AG08395 (cell line): Measurements from ENCODE around the gene ANKRD13D.

ENCODE experiments used
- DNase-seq: peaks from one replicate; pipeline ENCODE4 v3.0.0; 2012; ENCODE audit warnings: mixed read lengths, low spot score

The ANKRD13D gene

GRCh38 chr11:67289226-67289650, at the start of gene ANKRD13D:
Gene ANKRD13D, plus strand, starts transcription at chr11:67289303. Its CDS starts 158 bp downstream, at chr11:67289461.
- peak; percentile 91 for DNase-seq

- DNase-seq = peak; percentile 97
Observed at GRCh38 chr11:67239783-67240575, 49.1 kb upstream of the ANKRD13D start.

- peak; percentile 62 for DNase-seq
Observed at GRCh38 chr11:67240576-67241389, 48.3 kb upstream of the ANKRD13D start.

DNA sequence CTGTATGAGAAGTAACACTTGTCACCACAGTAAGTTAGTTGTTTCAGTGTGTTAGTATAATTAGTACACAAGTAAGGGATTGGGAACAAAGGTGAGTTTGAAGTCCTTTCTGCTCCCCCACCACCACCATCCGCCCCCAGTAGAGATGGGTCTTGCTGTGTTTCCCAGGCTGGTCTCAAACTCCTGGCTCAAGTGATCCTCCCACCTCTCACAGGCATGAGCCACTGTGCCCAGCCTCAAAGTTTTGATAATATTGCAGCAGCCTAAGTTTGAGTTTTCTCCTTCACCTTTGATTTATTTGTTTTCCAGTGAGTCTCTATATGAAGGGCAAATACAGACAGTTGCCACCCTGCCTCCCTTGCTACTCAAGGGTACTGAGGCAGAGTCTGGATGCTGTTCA, 46.6 kb upstream of the ANKRD13D start:
- DNase-seq = no peak

DNA sequence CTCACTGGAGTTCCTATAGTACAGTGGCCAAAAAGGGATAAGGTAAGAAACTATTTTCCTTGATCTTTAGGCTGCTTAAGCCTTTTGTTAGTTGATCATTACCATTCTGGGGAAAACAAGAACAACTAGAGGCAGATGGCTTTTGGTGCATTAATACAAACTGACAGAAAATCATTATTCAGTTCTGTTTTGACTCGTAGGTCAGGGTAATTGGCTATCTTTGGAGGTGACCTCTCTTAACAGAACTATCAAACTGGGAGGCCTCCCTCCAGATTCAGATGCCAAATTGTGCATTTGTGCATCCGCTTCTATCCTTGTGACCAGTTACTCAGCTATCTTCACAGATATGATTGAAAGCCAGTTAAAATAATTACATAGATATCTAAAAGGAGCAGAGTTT, 46.1 kb upstream of the ANKRD13D start:
- no peak for DNase-seq

DNA sequence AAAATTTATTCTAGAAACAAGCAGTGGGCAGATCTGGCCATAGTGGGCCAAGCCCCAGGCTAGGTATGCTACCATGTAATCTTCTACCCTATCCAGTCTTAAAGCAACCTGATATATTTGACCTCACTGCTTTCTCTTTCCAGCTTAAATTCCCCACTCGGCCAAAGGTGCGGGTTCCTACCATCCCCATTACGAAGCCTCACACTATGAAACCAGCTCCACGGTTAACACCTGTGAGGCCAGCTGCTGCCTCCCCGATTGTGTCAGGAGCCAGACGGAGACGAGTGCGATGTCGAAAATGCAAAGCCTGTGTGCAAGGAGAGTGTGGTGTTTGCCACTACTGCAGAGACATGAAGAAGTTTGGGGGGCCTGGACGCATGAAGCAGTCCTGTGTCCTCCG, 44.1 kb upstream of the ANKRD13D start:
- no peak for DNase-seq

GRCh38 chr11:67247946-67248550, 41.1 kb upstream of the ANKRD13D start:
- DNase-seq = no peak

DNA sequence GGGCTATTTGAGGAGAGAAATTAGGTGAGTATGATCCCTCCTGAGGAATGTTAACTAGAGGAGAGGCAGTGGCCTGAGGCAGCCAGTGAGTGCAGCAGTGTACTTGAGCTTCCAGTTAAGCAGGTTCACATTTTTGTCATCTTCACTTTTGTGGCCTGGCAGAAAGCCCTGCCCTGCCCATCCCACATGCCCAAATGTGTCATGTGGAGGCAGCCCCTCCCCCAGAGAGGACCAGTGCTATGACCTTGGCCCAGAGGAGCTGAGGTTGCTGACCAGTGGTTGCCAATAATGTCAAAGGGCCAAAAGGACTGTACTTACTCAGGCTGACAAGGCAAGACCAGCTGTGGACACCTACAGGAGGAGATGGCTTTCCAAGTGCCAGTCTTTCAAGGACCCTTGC, 40.5 kb upstream of the ANKRD13D start:
- peak; percentile 61 for DNase-seq

DNA sequence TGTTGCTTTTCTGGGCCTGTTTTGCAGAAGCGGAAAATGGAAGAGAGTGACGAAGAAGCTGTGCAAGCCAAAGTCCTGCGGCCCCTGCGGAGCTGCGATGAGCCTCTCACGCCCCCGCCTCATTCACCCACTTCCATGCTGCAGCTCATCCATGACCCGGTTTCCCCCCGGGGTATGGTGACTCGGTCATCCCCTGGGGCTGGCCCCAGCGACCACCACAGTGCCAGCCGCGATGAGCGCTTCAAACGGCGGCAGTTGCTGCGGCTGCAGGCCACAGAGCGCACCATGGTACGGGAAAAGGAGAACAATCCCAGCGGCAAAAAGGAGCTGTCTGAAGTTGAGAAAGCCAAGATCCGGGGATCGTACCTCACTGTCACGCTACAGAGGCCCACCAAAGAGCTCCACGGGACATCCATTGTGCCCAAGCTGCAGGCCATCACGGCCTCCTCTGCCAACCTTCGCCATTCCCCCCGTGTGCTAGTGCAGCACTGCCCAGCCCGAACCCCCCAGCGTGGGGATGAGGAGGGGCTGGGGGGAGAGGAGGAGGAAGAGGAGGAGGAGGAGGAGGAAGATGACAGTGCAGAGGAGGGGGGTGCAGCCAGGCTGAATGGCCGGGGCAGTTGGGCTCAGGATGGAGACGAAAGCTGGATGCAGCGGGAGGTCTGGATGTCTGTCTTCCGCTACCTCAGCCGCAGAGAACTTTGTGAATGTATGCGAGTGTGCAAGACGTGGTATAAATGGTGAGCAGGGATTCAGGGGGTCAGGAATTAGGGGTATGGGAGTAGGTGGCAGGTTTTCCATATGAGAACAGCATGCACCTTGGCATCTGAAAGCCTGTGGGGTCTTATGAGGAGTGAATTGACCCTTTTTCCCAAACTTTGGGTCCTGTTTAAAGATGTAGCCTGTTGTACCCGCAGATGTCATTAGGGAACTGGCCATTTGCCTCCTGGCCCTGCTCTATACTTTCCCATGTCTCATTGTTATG, 38.8 kb upstream of the ANKRD13D start:
- DNase-seq = no peak

DNA sequence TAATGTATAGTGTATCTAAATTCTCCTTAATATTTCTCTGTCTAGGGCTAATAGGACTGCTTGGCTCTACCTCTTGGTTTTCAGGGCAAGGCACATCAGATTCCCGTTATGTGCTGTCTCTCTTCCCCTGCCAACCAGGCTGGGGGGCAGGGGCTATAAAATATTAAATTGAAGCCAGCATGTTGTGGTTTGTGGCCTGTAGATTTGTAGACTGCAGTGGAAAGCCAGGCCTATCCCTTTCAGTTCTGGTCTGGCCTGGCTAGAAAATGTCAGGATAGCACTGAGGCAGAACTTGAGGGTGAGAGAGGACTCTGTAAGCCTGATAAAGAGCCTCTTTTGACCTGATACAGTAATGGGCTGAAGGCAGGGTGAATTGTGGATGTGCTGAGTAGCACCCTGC, 37.3 kb upstream of the ANKRD13D start:
- DNase-seq = no peak

DNA sequence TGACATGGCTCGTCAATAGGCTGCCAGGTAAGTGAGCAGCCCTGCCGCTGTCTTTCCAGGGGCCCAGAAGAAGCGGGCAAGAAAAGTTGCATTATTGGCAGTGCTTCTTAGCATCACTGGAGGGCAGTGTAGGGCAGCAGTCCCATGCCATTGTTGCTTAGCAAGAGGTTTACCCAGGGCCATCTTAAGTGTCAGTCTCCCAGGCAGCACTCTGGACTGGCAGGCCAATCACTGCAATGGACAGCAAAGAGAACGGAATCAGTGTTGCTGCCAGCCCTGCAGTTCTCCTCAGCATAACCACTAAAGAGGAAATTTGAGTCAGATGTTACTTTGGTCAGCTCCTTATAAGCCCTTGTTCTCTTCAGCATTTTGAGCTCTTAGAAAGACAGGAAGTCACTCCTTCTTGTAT, 36.3 kb upstream of the ANKRD13D start:
- no peak for DNase-seq

DNA sequence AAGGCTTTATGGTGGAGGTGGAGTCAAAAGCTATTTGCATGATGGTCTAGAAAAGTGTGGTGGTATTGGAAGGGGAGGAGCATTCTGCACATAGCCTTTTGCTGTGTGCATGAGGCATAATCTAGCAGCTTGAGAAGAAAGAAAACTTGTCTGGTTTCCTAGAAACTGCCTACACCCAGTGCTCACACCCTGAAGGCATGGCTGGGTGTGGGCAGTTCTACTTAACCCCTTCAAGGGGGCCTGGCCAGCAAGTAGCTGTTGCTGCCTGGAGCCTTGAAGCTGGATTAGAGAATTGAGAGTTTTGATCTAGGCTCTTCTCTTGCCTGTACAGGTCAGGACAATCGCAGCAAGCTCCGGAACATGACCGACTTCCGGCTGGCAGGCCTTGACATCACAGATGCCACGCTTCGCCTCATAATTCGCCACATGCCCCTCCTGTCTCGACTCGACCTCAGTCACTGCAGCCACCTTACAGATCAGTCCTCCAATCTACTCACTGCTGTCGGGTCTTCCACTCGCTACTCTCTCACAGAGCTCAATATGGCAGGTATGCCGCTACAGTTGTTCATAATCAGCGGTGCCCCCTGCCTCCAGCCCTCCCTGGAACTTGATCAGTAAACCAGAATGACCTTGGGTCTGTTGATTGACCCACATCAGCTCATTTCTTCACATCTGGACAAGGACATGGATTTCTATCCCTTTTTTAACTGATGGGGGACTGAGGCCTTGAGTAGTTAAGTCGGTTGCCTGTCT, 35.1 kb upstream of the ANKRD13D start:
- DNase-seq = no peak

DNA sequence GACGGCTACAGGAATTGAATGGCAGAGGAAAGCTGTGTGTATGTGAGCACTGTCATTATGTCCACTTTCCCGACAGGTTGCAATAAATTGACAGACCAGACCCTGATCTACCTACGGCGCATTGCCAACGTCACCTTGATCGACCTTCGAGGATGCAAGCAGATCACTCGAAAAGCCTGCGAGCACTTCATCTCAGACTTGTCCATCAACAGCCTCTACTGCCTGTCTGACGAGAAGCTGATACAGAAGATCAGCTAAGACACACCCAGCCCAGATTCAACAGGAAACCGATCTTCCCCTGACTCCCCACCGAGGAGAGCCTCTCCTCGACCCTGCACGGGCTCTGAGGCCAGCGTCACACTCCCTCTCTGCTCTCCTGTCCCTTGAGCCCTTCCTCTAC, 34.3 kb upstream of the ANKRD13D start:
- no peak for DNase-seq

DNA sequence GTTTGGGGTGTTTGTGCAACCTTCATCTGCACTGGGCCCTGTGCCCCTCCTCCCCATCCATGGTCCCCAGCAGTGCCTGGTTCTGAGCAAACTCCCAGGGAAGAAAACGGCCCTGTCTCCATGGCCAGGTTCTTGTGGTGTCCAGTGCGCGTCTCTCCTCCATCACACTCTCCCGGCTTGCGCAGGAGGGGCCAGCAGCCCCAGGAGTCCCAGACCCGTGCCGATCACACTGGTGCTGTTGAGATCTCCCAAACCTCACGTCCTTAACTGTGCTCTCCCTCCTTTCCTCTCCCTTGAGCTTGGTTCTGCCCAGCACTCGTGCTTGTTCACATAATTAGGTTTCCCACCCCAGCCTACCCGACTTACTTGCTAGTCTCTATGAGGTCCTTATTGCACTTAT, 33.8 kb upstream of the ANKRD13D start:
- DNase-seq = no peak

GRCh38 chr11:67255864-67256263, 33.2 kb upstream of the ANKRD13D start:
- no peak for DNase-seq

GRCh38 chr11:67256477-67257135, 32.5 kb upstream of the ANKRD13D start:
- DNase-seq = no peak

DNA sequence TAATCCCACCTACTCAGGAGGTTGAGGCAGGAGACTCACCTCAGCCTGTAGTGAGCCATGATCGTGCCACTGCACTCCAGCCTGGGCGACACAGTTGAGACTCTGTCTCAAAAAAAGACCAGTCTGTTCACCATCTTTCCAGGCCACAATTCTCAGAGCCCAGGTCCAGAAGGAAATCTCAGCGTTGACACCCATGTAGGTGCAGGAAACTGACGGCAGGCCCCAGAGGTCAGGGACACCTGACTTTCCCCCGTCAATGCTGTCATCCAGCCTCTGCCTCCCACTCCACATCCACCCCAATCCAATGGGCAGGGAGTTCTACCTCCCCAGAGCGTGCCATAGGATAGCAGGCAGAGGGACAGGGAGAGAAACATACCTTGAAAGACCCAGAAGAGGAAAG, 28.7 kb upstream of the ANKRD13D start:
- no peak for DNase-seq

GRCh38 chr11:67260885-67261639, 28.0 kb upstream of the ANKRD13D start:
- peak; percentile 88 for DNase-seq

GRCh38 chr11:67261640-67261945, 27.5 kb upstream of the ANKRD13D start:
- DNase-seq = no peak
